GM21390 (cell line): ENCODE measurements around the gene ARHGAP10.
A peak's percentile ranks its signal among the peaks of the same experiment; 100 is the strongest.
"Not testable (repeated sequence)": the region's sequence is repeated elsewhere in the genome, so short reads cannot be mapped to it uniquely, and the experiment has no call there.

ENCODE experiments used
- ATAC-seq: cut with Tn5 transposase; IDR thresholded peaks from one replicate; pipeline ENCODE4 v1.9.1; 2021; ENCODE audit not compliant: unreplicated experiment

ARHGAP10 gene

GRCh38 chr4:147846318-147847155 lies 114.6 kb downstream of the ARHGAP10 start:
- peak; percentile 64 for ATAC-seq

- ATAC-seq = no peak
Observed at GRCh38 chr4:147847751-147848590, 116.1 kb downstream of the ARHGAP10 start.

DNA sequence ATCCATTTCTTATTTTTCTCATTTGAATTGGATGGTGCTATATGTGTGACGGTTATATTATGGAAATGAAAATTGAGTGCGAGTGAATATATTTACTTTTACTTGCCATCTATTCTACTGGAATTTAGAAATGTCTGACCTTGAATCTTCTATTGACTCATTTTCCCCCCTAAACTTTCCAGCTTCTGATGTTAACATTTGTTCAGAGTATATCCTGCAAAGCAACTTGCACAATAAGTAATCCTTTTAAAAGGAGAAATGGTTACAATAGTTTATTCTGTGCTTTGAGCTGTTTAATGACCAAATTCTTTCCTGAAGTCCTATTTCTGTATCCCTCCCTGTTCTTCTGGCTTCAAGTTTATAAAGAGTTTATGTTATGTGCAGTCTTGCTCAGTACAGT lies 116.7 kb downstream of the ARHGAP10 start:
- no peak for ATAC-seq

DNA sequence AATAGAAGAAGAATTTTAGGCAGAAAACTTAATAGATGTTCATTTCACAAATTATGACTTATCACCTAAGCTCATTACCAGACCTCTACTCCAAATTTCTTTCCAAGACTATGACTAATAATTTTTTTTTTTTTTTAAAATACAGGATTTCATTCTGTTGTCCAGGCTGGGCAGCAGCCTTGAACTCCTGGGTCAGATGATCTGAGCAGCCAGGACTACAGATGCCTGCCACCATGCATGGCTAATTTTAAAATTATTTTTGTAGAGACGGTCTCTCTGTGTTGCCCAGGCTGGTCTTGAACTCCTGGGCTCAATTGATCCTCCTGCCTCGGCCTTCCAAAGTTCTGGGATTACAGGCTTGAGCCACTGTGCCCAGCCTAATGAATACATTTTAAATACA lies 119.2 kb downstream of the ARHGAP10 start:
- ATAC-seq = no peak

DNA sequence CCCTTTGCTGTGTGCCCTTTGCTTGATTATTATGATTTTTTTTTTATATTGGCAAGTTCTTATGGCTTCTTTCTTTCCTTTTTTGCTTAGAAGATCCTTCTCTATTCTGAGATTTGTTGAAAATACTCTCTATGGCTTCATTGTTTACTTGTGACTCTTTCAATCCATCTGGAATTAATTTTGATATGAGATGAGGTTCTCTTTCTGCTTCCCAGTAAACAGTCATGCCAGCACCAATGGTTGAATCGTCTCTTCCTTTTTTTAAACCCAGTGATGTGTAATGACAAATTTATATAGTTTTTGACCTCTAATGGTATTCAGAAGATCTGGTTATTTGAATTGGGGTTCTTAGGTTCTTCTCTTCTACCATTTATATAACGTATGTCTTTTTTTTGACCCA lies 121.8 kb downstream of the ARHGAP10 start:
- no peak for ATAC-seq

DNA sequence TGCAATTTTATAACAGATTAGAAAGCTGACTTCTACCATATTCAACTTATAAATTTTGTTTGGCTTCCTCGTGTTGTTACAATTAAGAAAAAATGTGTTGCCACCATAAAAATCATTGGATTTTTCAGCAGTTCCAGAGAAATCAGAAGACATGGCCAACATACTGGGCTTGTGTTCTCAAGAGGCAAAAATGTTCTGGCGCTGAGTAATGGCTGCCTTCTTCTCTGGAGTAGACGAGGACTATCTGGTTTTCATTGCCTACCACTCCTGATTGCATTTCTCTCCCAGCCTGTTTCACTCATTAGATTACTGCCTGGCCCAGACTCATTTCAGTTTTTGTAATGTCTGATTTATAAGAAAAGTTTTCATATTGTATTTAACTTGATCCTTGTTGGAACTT lies 122.3 kb downstream of the ARHGAP10 start:
- no peak for ATAC-seq

- no peak for ATAC-seq
Observed at GRCh38 chr4:147855571-147856009, 123.7 kb downstream of the ARHGAP10 start.

- ATAC-seq = no peak
Observed at GRCh38 chr4:147860960-147861359, 129.1 kb downstream of the ARHGAP10 start.

DNA sequence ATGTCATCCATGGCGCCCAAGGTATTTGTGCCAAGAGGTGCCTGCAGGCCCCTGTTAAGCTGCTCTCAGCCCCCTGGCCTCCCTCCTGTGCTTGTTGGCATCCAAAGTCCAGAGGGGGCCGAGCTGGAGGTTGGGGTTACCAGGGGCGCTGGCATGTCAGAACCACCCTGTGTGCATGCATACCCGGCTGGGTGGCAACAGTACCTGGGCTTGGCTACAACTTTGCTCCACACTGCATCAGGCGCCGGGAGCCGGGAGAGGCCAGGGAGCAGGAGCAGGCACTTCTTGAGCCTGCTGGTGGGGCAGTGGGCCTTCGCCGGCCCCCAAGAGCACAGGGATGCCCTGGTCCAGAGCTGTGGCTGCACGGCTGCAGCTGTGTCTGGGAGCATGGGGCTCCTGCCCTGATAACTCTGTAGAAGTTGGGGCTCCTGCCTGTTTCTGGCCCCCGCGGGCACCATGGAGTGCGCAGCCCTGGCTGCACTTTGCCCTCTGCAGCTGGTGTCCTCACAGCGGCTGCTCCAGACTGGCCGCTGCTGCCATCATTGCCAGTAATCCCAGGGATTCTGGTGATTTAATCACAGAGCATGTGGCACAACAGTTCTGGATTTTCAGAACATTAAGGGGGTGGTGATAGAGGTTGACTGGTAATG lies 130.3 kb downstream of the ARHGAP10 start:
- ATAC-seq = no peak

- no peak for ATAC-seq
Observed at GRCh38 chr4:147863111-147863747, 131.3 kb downstream of the ARHGAP10 start.

DNA sequence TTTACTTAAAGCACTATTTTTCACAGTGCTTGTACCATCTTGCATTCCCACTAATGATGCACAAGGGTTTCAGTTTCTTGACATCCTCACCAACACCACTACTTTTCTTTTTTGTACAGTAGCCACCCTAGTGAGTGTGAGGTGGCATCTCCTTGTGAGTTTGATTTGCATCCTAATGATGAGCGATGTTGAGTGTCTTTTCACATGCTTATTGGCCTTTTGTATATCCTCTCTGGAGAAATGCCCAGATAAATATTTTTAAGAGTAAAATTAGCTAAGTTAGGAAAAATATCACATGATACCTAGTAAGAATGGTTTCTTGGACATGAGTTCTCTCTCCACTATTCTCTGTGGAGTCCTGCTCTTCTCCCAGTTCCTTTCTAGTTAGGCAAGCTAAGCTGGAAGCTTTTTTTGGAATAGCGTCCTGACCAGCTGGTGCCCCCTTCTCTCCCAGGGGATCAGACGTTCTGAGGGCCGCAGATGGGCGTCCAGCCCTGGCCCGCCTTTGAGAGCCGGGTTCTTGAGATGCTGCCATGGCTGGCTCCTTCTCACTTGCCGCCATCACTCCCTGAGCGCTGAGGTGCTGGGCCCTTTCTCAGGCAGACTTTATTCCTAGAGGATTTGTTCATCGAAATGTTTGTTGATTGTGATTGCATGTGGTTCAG lies 132.1 kb downstream of the ARHGAP10 start:
- ATAC-seq = no peak

DNA sequence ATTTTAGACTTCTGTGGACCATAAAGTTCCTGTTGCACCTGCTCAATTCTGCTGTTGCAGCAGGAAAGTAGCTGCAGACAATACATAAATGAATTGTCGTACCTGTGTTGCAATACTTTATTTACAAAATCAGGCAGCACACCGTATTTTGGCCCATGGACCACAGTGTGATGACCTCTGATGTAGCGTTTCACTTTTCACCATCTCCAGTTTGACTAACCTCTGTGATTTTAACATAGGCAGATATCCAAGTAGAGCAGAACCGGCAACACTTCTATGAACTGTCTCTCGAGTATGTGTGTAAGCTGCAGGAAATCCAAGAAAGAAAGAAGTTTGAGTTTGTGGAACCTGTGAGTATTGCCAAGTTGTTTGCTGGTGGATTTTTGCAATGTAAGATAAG lies 132.7 kb downstream of the ARHGAP10 start:
- no peak for ATAC-seq

- no peak for ATAC-seq
Observed at GRCh38 chr4:147865926-147866325, 134.0 kb downstream of the ARHGAP10 start.

GRCh38 chr4:147866532-147867271 lies 134.8 kb downstream of the ARHGAP10 start:
- peak; percentile 85 for ATAC-seq

DNA sequence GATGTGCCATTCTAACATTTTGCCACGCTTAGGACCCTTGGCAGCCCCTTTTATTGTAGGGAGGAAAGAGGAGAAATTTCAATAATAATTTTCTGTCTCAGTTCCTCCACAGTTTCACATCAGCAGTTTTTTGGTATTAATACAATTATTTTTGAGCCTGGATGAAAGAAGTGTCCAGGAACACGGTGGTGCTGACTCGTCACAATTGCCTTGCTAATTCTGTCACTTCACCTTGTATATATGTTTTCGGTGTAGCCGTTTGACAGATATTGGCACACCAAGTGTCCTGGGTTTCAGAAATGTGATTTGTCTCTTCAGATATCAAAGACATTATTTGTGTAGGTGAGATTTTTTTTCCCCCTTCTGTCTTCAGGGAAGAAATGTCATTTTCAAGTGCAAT lies 142.2 kb downstream of the ARHGAP10 start:
- ATAC-seq = no peak

DNA sequence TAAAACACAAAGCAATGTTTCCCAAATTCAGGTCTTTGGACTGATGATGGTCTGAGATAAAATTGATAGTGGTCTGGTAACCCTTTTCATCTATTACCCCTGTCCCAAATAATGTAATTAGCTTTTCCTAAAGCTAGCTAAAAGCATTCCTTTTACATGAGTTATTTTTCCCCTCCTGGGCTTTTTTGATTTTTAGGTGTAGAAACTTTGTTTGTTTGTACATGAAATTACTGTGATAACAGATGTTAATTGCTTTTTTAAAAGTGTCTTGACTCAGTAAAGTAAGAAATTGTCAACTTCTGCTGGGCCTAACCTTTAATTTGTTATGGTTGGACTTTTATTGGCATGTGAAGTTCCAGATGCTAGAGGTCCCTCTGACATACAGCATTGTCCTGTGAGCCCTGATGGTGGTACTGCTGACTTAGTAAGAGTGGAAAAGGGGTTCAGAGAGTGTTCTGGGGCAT lies 145.5 kb downstream of the ARHGAP10 start:
- ATAC-seq = no peak

DNA sequence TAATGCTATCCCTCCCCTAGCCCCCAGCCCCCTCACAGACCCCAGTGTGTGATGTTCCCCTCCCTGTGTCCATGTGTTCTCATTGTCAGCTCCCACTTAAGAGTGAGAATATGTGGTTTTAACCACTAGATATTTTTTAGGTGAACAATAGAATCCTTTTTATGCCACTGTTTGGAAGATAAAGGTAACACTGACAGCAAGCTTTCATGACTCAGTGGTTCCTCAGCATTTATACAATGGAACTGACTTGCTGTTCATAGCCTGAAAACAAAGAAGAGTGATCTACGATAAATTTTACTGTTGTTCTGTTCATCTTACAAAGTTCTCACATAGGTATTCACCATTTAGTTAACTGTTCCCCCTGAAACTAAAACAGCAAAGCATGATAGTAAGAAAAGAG lies 147.8 kb downstream of the ARHGAP10 start:
- ATAC-seq = no peak

DNA sequence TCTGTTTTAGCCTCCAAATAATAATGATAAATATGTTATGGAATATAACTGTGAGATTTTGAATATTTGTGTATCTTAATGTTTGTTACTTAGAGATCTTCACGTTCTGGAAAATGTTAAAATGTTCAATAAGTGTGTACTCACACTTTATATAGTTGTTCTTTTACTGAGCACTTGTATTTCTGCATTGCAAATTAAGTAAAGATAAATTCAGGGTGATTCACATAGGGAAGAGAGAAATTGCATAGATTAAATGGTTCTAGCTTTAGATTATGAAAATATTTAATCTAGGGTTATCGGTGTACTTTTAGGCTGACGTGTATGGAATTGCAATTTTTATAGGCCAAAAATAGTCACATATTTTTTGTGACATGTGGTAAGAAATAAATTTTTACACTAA lies 148.6 kb downstream of the ARHGAP10 start:
- no peak for ATAC-seq

- ATAC-seq = no peak
Observed at GRCh38 chr4:147884536-147884935, 152.6 kb downstream of the ARHGAP10 start.

DNA sequence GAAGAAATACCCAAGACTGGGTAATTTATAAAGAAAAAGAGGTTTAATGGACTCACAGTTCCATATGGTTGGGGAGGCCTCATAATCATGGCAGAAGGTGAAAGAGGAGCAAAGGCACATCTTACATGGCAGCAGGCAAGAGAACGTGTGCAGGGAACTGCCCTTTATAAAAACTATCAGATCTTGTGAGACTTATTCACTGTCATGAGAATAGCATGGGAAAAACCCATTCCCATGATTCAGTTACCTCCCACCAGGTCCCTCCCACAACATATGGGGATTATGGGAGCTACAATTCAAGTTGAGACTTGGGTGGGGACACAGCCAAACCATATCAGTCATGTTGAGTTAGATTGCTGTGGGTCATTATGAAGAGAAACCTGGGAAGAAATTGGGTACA lies 153.3 kb downstream of the ARHGAP10 start:
- not testable (repeated sequence) for ATAC-seq
